Activated naive CD4-positive, alpha-beta T cell treated with anti-CD3 and anti-CD28 coated beads for 36 hours (primary cell): ENCODE results near the gene CELF4. TPM values are rescaled to one million over a fixed set of nuclear protein-coding genes. Genes with fewer than 3 reads are reported as not detected.

ENCODE experiments used
- CTCF ChIA-PET: fragments of 350-600 bp; sonication (Branson Sonifier 250); formaldehyde crosslinking; loops from one replicate; lab custom pipeline; 2021; ENCODE audit warnings: antibody characterized with exemption; lab: Charles Lee
- DNase-seq: peaks from one replicate; pipeline ENCODE4 v3.0.0-alpha.2; 2020
- H3K27ac Mint-ChIP-seq: one replicate; pipeline ENCODE4 v1.8.0; 2021; ENCODE audit warnings: mild to moderate bottlenecking, mixed read lengths
- H3K27me3 Mint-ChIP-seq: one replicate; pipeline ENCODE4 v1.8.0; 2021; ENCODE audit warnings: low read depth, mixed read lengths
- H3K36me3 Mint-ChIP-seq: one replicate; pipeline ENCODE4 v1.8.0; 2021; ENCODE audit warnings: low read depth, mixed read lengths
- H3K4me1 Mint-ChIP-seq: one replicate; pipeline ENCODE4 v1.8.0; 2021; ENCODE audit warnings: low read depth, mixed read lengths
- H3K4me3 Mint-ChIP-seq: one replicate; pipeline ENCODE4 v1.8.0; 2021; ENCODE audit warnings: mild to moderate bottlenecking, moderate library complexity, mixed read lengths
- H3K9me3 Mint-ChIP-seq: one replicate; pipeline ENCODE4 v1.8.0; 2021; ENCODE audit warnings: mixed read lengths
- intact Hi-C: fragments of 100-400 bp; cut with micrococcal nuclease; formaldehyde crosslinking; loops from one replicate; pipeline ENCODE4 v1.15.1; 2023
- total RNA-seq, 2 experiments: library from RNA; stranded (reverse); gene quantifications; one replicate each; pipeline ENCODE4 v1.2.3, GENCODE V29; 2021

Gene CELF4
- total RNA-seq, 2 experiments from 2014 or later, result not detected

DNA sequence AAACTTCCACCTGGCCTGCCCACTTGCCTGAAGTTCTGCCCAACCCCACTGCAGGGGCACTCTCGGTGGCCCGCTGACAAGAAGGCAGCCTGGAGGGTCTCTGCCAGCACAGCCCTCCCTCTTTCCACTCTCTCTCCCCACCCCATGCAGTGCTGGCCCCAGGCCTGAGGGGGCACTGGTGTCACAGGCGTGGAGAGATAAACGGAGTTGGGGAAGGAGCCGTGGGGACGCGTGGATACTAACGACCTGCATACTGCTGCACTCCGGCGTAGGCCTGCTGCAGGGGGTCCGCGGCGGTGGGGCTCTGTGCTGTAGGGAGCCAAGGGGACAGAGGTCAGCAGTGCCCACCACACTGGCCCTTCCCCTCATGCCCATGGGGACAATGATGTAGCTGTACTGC is 299.3 kb downstream of the CELF4 start:
- CTCF ChIA-PET, result no interaction called here
- no peaks in the 10 kb centered on the region for H3K36me3 Mint-ChIP-seq
- no peak overlapping the region for H3K4me3 Mint-ChIP-seq
- intact Hi-C loops, result no loop called here
- no peak overlapping the region for H3K27ac Mint-ChIP-seq
- peaks cover 2% of the 10 kb centered on the region for H3K9me3 Mint-ChIP-seq
- peaks cover 17% of the 10 kb centered on the region for H3K27me3 Mint-ChIP-seq
- no peaks in the 10 kb centered on the region for H3K4me1 Mint-ChIP-seq
- no peak for DNase-seq

DNA sequence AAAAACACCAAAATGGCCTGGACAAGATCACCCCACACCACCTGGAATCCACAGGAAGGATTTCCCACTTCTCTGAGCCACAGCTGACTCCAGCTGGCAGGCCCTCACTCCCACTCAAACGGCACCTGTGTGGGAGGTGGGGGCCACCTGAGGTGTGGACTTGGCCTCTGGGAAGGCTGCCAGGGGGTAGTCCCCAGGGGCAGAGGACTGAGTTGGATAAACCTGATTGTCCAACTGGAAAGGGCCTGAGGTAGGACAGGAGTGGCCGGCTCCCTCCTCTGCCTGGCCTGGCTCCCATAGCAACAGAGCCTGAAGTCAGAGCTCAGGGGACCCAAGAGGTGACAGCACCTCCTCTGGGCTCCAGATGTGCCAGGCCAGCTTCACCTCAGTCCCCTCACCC is 300.2 kb downstream of the CELF4 start:
- no peak for DNase-seq
- no peaks in the 10 kb centered on the region for H3K36me3 Mint-ChIP-seq
- H3K4me3 Mint-ChIP-seq, result no peak overlapping the region
- H3K9me3 Mint-ChIP-seq, result peaks cover 2% of the 10 kb centered on the region
- H3K27ac Mint-ChIP-seq, result no peak overlapping the region
- no peaks in the 10 kb centered on the region for H3K4me1 Mint-ChIP-seq
- H3K27me3 Mint-ChIP-seq, result peaks cover 17% of the 10 kb centered on the region
- CTCF ChIA-PET, result no interaction called here
- intact Hi-C loops, result no loop called here

DNA sequence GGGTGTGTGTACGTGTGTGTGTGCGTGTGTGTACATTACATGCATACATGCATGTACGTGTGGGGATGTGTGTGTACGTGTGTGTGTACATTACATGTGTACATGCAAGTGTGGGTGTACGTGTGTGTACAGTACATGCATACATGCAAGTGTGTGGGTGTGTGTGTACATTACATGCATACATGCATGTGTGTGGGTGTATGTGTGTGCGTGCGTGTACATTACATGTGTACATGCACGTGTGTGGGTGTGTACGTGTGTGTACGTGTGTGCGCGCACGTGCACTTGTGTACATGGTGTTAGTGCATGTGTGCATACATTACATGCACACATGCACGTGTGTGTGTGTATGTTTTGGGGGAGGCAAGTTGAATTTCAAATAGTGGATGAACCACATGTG is 300.6 kb downstream of the CELF4 start:
- intact Hi-C loops, result no loop called here
- H3K4me3 Mint-ChIP-seq, result no peak overlapping the region
- H3K27ac Mint-ChIP-seq, result no peak overlapping the region
- CTCF ChIA-PET, result no interaction called here
- no peak for DNase-seq
- no peaks in the 10 kb centered on the region for H3K4me1 Mint-ChIP-seq
- H3K9me3 Mint-ChIP-seq, result peaks cover 2% of the 10 kb centered on the region
- H3K36me3 Mint-ChIP-seq, result no peaks in the 10 kb centered on the region
- peaks cover 17% of the 10 kb centered on the region for H3K27me3 Mint-ChIP-seq

DNA sequence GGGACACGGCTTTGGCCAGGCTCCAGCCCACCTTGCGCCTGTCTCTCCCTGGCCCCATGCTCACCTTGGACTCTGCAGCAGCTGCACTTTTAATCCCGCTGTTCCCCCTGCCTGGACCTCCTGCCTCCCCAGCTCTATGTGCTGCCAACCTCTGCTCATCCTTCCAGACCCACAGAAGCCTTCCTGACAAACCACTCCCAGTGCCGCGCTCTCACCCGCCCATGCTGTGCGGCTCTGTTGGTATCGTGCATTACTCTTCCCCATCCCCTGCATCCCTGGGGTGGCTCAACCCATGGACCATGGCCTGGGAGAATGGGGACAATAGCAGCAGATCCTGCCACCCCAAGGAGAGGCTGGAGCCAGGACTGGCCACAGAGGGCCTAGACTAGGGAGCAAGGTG is 303.6 kb downstream of the CELF4 start:
- intact Hi-C loops, result no loop called here
- Mint-ChIP-seq H3K27me3 (peaks cover 27% of the 10 kb centered on the region), H3K4me3 (no peak overlapping the region), H3K36me3 (no peaks in the 10 kb centered on the region), H3K9me3 (peaks cover 2% of the 10 kb centered on the region), H3K27ac (no peak overlapping the region), H3K4me1 (no peaks in the 10 kb centered on the region)
- no peak for DNase-seq
- CTCF ChIA-PET, result no interaction called here

DNA sequence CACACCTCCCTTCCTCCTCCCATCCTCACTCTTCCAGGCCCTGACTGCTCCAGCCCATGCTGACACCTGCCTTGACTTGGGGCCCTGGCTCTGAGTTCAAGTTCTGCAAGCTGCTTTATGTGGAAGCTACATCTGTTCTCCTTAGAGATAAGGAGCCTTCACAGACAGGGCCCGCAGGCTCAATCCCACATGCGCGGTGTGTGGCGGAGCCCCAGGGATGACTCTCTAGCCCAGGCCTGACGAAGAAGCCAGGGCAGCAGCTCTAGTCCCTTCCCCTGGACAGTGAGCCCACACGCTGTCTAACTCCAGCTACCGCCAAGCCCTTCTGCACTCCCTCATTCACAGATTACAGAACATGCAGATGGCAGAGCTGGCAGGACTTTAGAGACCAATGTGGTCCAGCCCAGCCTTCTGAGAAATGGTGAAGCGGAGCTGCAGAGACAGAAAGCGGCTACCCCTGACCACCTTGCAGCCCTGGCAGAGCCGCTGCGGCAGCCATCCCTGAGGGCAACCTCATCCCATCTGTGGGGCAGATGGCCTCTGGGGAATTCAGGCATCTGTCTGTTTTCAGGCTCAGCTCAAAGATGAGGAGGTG is 304.3 kb downstream of the CELF4 start:
- Mint-ChIP-seq H3K36me3 (no peaks in the 10 kb centered on the region), H3K27ac (no peak overlapping the region), H3K4me3 (no peak overlapping the region), H3K4me1 (no peaks in the 10 kb centered on the region), H3K9me3 (peaks cover 2% of the 10 kb centered on the region), H3K27me3 (peaks cover 30% of the 10 kb centered on the region)
- no peak for DNase-seq
- intact Hi-C loops, result no loop called here
- CTCF ChIA-PET, result no interaction called here

DNA sequence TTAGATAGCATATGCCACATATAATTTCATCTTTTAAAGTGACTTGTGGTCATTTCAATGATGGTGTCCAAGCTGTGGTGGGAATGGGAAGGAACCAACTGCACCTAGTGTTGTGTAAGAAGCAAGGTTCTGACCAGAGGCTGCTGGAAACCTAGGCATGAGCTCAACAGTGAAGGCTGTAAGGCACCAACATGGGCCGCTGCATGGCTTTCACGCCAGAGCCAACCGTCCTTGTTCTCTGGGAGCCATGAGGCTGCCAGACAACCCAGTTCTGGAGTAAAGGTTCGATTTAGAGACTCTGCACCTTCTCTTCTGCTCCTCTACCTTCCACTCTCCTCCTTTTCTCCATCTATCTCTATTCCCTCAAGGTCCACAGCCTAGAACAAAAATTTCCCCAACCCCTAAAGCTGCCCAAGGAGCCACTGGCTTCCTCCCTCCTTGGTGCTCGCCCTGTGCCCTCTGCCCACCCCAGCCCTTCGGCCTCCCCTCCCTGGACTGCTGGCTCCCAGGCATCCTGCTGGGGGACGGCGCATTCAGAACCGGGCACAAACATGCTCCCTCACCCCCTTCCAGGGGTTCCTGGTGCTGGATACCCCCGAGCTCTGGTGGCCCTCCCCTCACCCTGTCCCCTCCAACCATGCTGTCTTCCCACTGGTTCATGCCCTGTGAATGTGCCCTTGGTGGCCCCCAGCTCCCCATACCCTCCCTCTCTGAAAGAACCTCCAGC is 305.1 kb downstream of the CELF4 start:
- peaks cover 2% of the 10 kb centered on the region for H3K9me3 Mint-ChIP-seq
- H3K4me3 Mint-ChIP-seq, result no peak overlapping the region
- intact Hi-C loops, result no loop called here
- no peak overlapping the region for H3K27ac Mint-ChIP-seq
- peaks cover 37% of the 10 kb centered on the region for H3K27me3 Mint-ChIP-seq
- no peaks in the 10 kb centered on the region for H3K36me3 Mint-ChIP-seq
- DNase-seq, result no peak
- CTCF ChIA-PET, result no interaction called here
- no peaks in the 10 kb centered on the region for H3K4me1 Mint-ChIP-seq

DNA sequence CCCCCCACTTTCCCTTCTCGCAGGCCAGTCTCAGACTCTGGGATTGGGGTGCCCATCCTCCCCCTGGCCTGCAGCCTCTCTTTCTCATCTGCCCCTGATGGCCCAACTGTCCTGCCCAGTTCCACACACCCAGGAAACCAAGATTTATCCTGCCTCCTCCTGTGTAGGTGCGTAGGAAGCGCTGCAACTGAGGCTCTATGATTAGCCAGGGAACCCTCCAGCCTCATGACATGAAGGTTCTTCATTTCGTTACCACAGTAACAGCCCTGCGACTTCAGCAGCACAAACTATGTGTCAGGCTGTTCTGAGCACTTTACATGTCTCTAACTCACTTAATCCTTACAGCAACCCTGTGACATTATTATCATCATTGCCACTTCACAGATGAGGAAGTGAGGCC is 305.9 kb downstream of the CELF4 start:
- no peak overlapping the region for H3K27ac Mint-ChIP-seq
- peaks cover 2% of the 10 kb centered on the region for H3K4me1 Mint-ChIP-seq
- no peaks in the 10 kb centered on the region for H3K9me3 Mint-ChIP-seq
- DNase-seq, result no peak
- peaks cover 40% of the 10 kb centered on the region for H3K27me3 Mint-ChIP-seq
- CTCF ChIA-PET, result no interaction called here
- H3K36me3 Mint-ChIP-seq, result no peaks in the 10 kb centered on the region
- intact Hi-C loops, result no loop called here
- H3K4me3 Mint-ChIP-seq, result no peak overlapping the region

DNA sequence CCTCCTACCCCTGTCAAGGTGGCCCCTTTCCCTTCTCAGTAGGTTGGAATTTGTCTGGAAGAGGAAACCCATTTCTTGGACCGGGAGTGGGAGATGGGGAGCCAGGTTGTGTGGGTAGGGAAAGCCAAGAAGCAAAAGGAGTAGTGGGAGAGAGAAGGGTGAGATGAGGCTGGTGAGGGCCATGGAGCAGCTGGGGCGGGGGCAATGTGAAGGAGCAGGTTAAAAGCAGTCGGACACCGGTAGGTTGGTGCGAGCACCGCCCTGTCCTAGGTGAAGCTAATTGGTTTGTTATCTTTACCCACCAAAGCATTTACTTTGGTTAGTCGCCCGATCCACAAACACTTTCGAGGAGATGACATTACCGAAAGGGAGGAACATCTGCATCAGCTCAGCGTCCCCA is 306.8 kb downstream of the CELF4 start:
- no peak overlapping the region for H3K27ac Mint-ChIP-seq
- intact Hi-C loops, result no loop called here
- no peak overlapping the region for H3K4me3 Mint-ChIP-seq
- no peak for DNase-seq
- H3K4me1 Mint-ChIP-seq, result peaks cover 5% of the 10 kb centered on the region
- CTCF ChIA-PET, result no interaction called here
- peaks cover 41% of the 10 kb centered on the region for H3K27me3 Mint-ChIP-seq
- H3K36me3 Mint-ChIP-seq, result no peaks in the 10 kb centered on the region
- no peaks in the 10 kb centered on the region for H3K9me3 Mint-ChIP-seq

DNA sequence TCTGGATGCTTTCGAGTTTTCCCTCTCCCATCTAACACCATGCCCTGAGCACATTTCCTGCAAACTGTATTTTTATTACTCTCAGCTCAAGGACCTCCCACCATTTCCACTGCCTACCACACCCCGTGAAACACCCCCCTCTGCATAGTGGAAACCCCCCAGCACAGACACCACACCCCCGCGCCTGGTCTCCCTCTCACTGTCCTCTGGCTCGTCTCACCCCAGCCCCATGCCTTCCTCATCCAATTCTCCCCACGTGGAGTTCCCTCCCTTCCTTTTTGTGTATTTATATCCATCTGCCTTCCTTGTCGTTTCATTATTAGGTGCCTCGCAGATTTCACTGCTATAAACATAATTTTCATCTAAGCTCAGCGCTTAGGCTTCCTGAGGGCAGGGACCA is 307.5 kb downstream of the CELF4 start:
- intact Hi-C loops, result no loop called here
- no peak overlapping the region for H3K4me3 Mint-ChIP-seq
- peaks cover 39% of the 10 kb centered on the region for H3K27me3 Mint-ChIP-seq
- no peaks in the 10 kb centered on the region for H3K36me3 Mint-ChIP-seq
- no peaks in the 10 kb centered on the region for H3K9me3 Mint-ChIP-seq
- H3K27ac Mint-ChIP-seq, result no peak overlapping the region
- peaks cover 5% of the 10 kb centered on the region for H3K4me1 Mint-ChIP-seq
- CTCF ChIA-PET, result no interaction called here
- no peak for DNase-seq

DNA sequence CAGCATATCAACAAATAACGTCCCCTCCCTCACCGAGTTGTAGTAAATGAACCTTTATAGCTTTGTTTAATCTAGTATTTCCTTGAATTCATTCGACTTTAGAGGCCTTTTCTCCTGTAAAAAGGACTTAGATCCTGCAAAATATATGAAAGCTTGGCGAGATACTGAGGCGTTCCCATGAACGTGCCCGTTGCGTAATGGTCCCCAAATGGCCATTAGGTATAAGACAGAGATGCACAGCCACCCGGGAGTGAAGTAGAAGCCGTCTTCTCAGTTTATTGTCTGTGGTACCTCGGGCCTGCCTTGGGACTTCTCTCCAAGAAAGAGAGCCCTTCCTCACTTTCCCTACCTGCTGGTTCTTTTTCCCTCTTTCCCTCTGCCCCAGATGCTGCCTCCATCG is 310.6 kb downstream of the CELF4 start:
- H3K4me1 Mint-ChIP-seq, result peaks cover 7% of the 10 kb centered on the region
- CTCF ChIA-PET, result no interaction called here
- H3K36me3 Mint-ChIP-seq, result no peaks in the 10 kb centered on the region
- no peak for DNase-seq
- intact Hi-C loops, result no loop called here
- H3K27me3 Mint-ChIP-seq, result peaks cover 60% of the 10 kb centered on the region
- H3K27ac Mint-ChIP-seq, result no peak overlapping the region
- no peaks in the 10 kb centered on the region for H3K9me3 Mint-ChIP-seq
- H3K4me3 Mint-ChIP-seq, result peak overlapping the region; percentile 60

DNA sequence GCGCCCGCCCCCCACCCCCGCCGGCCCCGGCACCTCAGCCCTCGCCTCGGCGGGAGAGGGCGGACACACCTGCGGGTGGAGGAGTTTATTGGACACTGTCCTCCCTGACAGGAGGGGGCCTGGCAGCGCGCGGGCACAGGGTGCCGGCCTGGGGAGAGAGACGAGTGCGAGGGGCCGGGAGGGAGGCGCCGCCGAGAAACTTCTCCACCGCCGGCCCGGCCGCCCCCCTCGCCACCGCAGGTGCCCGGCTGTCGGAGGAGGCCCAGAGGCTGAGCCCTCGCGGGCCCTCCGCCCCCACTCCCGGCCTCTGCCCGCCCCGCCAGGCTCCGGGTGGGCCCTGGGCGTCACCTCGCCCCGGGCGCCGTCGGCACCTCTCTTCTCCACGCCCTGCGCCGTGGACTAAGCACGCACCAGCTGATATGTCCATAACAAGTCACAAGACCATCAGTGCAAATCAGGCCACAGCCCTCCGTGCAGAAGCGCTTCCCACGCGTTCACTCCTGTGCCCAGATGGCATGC is 311.3 kb downstream of the CELF4 start:
- Mint-ChIP-seq H3K4me1 (peaks cover 7% of the 10 kb centered on the region), H3K27ac (no peak overlapping the region), H3K9me3 (peaks cover 2% of the 10 kb centered on the region), H3K36me3 (no peaks in the 10 kb centered on the region), H3K4me3 (peak overlapping the region; percentile 60), H3K27me3 (peaks cover 63% of the 10 kb centered on the region)
- intact Hi-C loops, result no loop called here
- no peak for DNase-seq
- CTCF ChIA-PET, result no interaction called here

DNA sequence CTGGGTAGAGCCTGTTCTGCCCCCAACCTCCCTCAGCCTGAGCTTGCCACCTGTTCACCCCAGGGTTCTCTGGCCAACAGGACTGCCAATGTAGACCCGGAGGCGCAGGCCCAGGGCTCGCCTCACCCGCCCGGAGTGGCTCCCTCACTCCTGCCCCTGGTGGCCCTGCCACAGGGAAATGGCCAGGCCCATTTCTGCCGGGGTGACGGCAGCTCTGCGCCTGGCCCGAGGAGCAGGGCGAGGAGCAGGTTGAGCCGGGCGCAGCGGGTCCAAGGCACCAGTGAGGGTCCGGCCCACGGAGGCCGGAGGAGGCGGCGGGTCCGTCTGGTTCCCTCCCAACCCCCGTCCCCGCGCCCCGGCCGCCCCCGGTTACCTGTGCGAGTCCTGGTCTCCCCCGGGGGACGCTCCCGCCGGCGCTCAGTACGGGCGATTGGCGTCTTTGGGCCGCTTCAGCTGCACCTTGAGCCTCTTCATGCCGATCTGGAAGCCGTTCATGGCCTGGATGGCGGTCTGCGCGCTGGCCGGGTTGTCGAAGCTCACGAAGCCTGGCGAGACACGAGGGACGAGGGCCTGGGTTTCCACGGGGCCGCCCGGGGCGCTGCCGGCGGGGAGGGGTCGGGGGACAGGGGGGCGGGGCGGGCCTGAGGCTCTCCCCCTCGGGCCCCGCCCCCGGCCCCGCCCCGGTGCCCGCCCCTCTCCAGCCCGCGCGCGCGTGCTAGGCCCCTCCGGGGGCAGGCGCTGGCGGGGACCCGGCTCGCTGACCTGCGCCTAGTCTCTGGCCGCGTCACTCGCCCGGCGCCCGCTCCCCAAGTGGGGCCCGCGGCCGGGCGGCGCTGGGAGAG is 312.0 kb downstream of the CELF4 start:
- no peak for DNase-seq
- CTCF ChIA-PET, result no interaction called here
- intact Hi-C loops, result no loop called here
- no peak overlapping the region for H3K4me3 Mint-ChIP-seq
- H3K9me3 Mint-ChIP-seq, result peaks cover 3% of the 10 kb centered on the region
- peaks cover 7% of the 10 kb centered on the region for H3K4me1 Mint-ChIP-seq
- H3K36me3 Mint-ChIP-seq, result no peaks in the 10 kb centered on the region
- H3K27me3 Mint-ChIP-seq, result peaks cover 64% of the 10 kb centered on the region
- H3K27ac Mint-ChIP-seq, result no peak overlapping the region
